HG02981 (cell line): ENCODE results near the gene LMO2.
"Not testable (repeated sequence)": the region's sequence is repeated elsewhere in the genome, so short reads cannot be mapped to it uniquely, and the experiment has no call there.

ENCODE experiments used
- ATAC-seq: cut with Tn5 transposase; IDR thresholded peaks from one replicate; pipeline ENCODE4 v1.9.1; 2021; ENCODE audit warnings: mild to moderate bottlenecking, moderate library complexity; ENCODE audit not compliant: unreplicated experiment

The LMO2 gene

GRCh38 chr11:33891714-33892327, at the start of gene LMO2:
Gene LMO2, minus strand, starts transcription at chr11:33892076. Its CDS starts 22,360 bp downstream, at chr11:33869716.
- no peak for ATAC-seq

GRCh38 chr11:33940538-33940815, 48.6 kb upstream of the LMO2 start:
- no peak for ATAC-seq

- ATAC-seq, result no peak
Measured at GRCh38 chr11:33936725-33937604, 45.1 kb upstream of the LMO2 start.

GRCh38 chr11:33935461-33936456, 43.9 kb upstream of the LMO2 start:
- ATAC-seq, result no peak

- ATAC-seq, result no peak
Measured at GRCh38 chr11:33935005-33935404, 43.1 kb upstream of the LMO2 start.

GRCh38 chr11:33934450-33934849, 42.6 kb upstream of the LMO2 start:
- no peak for ATAC-seq

- no peak for ATAC-seq
Measured at GRCh38 chr11:33933602-33934001, 41.7 kb upstream of the LMO2 start.

- ATAC-seq, result no peak
Measured at GRCh38 chr11:33932721-33933120, 40.8 kb upstream of the LMO2 start.

- ATAC-seq, result not testable (repeated sequence)
Measured at GRCh38 chr11:33931739-33932366, 40.0 kb upstream of the LMO2 start.

- no peak for ATAC-seq
Measured at GRCh38 chr11:33931067-33931466, 39.2 kb upstream of the LMO2 start.

GRCh38 chr11:33930317-33931021, 38.6 kb upstream of the LMO2 start:
- no peak for ATAC-seq

GRCh38 chr11:33928564-33928963, 36.7 kb upstream of the LMO2 start:
- no peak for ATAC-seq

- no peak for ATAC-seq
Measured at GRCh38 chr11:33926671-33927552, 35.0 kb upstream of the LMO2 start.

- no peak for ATAC-seq
Measured at GRCh38 chr11:33924341-33924740, 32.5 kb upstream of the LMO2 start.

- ATAC-seq, result no peak
Measured at GRCh38 chr11:33923626-33924025, 31.8 kb upstream of the LMO2 start.

GRCh38 chr11:33920838-33921613, 29.1 kb upstream of the LMO2 start:
- peak; percentile 92 for ATAC-seq

GRCh38 chr11:33919645-33920044, 27.8 kb upstream of the LMO2 start:
- no peak for ATAC-seq

GRCh38 chr11:33917402-33917801, 25.5 kb upstream of the LMO2 start:
- ATAC-seq, result not testable (repeated sequence)
